Neural progenitor cell (in vitro differentiated cells): Measurements from ENCODE around the gene PIK3R3.

Experiments
- EZH2 ChIP-seq: fragments of 200-600 bp; sonication (generic); IDR thresholded peaks from 2 replicates; pipeline ENCODE4 v1.6.1; 2017; ENCODE audit warnings: antibody characterized with exemption, mild to moderate bottlenecking, moderate library complexity
- EZH2phosphoT487 ChIP-seq: fragments of 200-600 bp; sonication (generic); IDR thresholded peaks from 2 replicates; pipeline ENCODE4 v1.6.1; 2017; ENCODE audit warnings: antibody characterized with exemption
- TF ChIP-seq, protein P1 (sequence below): fragments of 200-600 bp; sonication (generic); IDR thresholded peaks from 2 replicates; pipeline ENCODE4 v1.5.1; 2017; ENCODE audit warnings: antibody characterized with exemption, mild to moderate bottlenecking

DNA sequence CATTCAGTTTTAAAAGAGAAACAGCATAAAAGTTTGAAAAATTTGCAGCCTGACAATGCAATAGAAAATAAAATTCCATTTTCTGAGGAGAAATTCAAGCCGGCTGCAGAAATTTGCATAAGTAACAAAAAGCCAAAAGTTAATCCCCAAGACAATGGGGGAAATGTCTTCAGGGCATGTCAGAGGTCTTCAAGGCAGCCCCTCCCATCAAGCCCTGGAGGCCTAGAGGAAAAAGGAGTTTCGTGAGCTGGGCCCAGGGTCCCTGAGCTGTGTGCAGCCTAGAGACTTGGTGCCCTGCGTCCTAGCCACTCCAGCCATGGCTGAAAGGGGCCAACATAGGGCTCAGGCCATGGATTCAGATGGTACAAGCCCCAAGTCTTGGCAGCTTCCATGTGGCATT lies 74.6 kb downstream of the PIK3R3 start:
- TF ChIP-seq, protein P1, sequence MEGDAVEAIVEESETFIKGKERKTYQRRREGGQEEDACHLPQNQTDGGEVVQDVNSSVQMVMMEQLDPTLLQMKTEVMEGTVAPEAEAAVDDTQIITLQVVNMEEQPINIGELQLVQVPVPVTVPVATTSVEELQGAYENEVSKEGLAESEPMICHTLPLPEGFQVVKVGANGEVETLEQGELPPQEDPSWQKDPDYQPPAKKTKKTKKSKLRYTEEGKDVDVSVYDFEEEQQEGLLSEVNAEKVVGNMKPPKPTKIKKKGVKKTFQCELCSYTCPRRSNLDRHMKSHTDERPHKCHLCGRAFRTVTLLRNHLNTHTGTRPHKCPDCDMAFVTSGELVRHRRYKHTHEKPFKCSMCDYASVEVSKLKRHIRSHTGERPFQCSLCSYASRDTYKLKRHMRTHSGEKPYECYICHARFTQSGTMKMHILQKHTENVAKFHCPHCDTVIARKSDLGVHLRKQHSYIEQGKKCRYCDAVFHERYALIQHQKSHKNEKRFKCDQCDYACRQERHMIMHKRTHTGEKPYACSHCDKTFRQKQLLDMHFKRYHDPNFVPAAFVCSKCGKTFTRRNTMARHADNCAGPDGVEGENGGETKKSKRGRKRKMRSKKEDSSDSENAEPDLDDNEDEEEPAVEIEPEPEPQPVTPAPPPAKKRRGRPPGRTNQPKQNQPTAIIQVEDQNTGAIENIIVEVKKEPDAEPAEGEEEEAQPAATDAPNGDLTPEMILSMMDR = no peak
- no peak for TF ChIP-seq EZH2
- no peak for TF ChIP-seq EZH2phosphoT487
